Common myeloid progenitor, CD34-positive (primary cell): ENCODE measurements around the gene PIF1.

ENCODE experiments used
- CTCF ChIA-PET: fragments of 350-600 bp; sonication (Branson Sonifier 250); formaldehyde crosslinking; loops from one replicate; lab custom pipeline; 2021; ENCODE audit warnings: antibody characterized with exemption; lab: Charles Lee
- POLR2A ChIA-PET: fragments of 350-600 bp; sonication (Branson Sonifier 250); formaldehyde crosslinking; loops from one replicate; lab custom pipeline; 2021; ENCODE audit warnings: antibody characterized with exemption; lab: Charles Lee
- DNase-seq, 3 donors: peaks; one replicate each; pipeline versions ENCODE4 v3.0.0 to v3.0.0-alpha.2; 2013
- H3K27ac ChIP-seq, 2 experiments: 1 replicate in 1 of 2; 2 replicates in 1 of 2; pipeline ENCODE4 v1.7.0; 2013; ENCODE audit warnings: inconsistent platforms in 2 of 2, low read length in 2 of 2, mild to moderate bottlenecking in 2 of 2, low read depth in 1 of 2, moderate library complexity in 1 of 2; ENCODE audit not compliant: severe bottlenecking in 2 of 2, insufficient read depth in 1 of 2, poor library complexity in 1 of 2
- H3K27me3 ChIP-seq, 5 experiments: replicated peaks in 2 of 5; 1 replicate in 3 of 5; 2 replicates in 2 of 5; pipeline versions ENCODE4 v1.6.1 to v1.7.0; 2013; ENCODE audit warnings: low read length in 4 of 5, mild to moderate bottlenecking in 2 of 5, moderate library complexity in 2 of 5, inconsistent platforms in 1 of 5; ENCODE audit not compliant: insufficient read depth in 5 of 5, control insufficient read depth in 4 of 5
- H3K36me3 ChIP-seq, 4 experiments: 1 replicate in 2 of 4; 2 replicates in 2 of 4; pipeline versions ENCODE4 v1.6.1 to v1.7.0; 2013; ENCODE audit warnings: low read length in 3 of 4, control low read depth in 1 of 4, mild to moderate bottlenecking in 1 of 4; ENCODE audit not compliant: control insufficient read depth in 4 of 4, insufficient read depth in 4 of 4
- H3K4me1 ChIP-seq, 4 experiments: 1 replicate in 3 of 4; 2 replicates in 1 of 4; pipeline versions ENCODE4 v1.6.1 to v1.7.1; 2013; ENCODE audit warnings: low read length in 3 of 4, mild to moderate bottlenecking in 3 of 4, control low read depth in 1 of 4, inconsistent platforms in 1 of 4, moderate library complexity in 1 of 4; ENCODE audit not compliant: control insufficient read depth in 4 of 4, insufficient read depth in 4 of 4; ENCODE audit errors: control extremely low read depth in 1 of 4
- H3K4me3 ChIP-seq, 7 experiments: 1 replicate in 4 of 7; 2 replicates in 3 of 7; pipeline versions ENCODE4 v1.5.1 to v1.7.0; 2013; ENCODE audit warnings: mild to moderate bottlenecking in 7 of 7, low read length in 6 of 7, moderate library complexity in 6 of 7, inconsistent platforms in 2 of 7, low read depth in 2 of 7, control low read depth in 1 of 7; ENCODE audit not compliant: insufficient read depth in 4 of 7, control insufficient read depth in 1 of 7; ENCODE audit errors: extremely low read depth in 1 of 7
- H3K9me3 ChIP-seq, 5 experiments: 1 replicate in 4 of 5; 2 replicates in 1 of 5; pipeline versions ENCODE4 v1.6.1 to v1.7.1; 2013; ENCODE audit warnings: low read length in 4 of 5, mild to moderate bottlenecking in 2 of 5, inconsistent platforms in 1 of 5, low read depth in 1 of 5, moderate library complexity in 1 of 5; ENCODE audit not compliant: control insufficient read depth in 4 of 5, insufficient read depth in 2 of 5; ENCODE audit errors: control extremely low read depth in 1 of 5
- WGBS: methylation state at CpG from one replicate; pipeline ENCODE4 v1.1.5; 2013; ENCODE audit not compliant: insufficient coverage; 5-methylcytosine and 5-hydroxymethylcytosine counted together

The PIF1 gene

GRCh38 chr15:64792282-64792681 lies 33.2 kb downstream of the PIF1 start:
- H3K4me1 ChIP-seq: no peaks in the 10 kb centered on the region
- DNase-seq: no peak
- H3K36me3 ChIP-seq: no peaks in the 10 kb centered on the region
- no peaks in the 10 kb centered on the region for H3K9me3 ChIP-seq
- no CpG with 5 or more reads among the region's 3 CpGs for WGBS
- CTCF ChIA-PET: no interaction called here
- no peak overlapping the region for H3K27ac ChIP-seq
- H3K27me3 ChIP-seq: no peaks in the 10 kb centered on the region
- H3K4me3 ChIP-seq: no peak overlapping the region
- POLR2A ChIA-PET: no interaction called here

GRCh38 chr15:64791401-64791800 lies 34.0 kb downstream of the PIF1 start:
- H3K27ac ChIP-seq: no peak overlapping the region
- ChIA-PET CTCF (interaction anchor here (0.9 kb wide), 1 partner anchor 17 kb away, joined by 3 read pairs; no protein-coding TSS in a partner anchor), POLR2A (no interaction called here)
- H3K9me3 ChIP-seq: no peaks in the 10 kb centered on the region
- WGBS: 52% methylated on average over 4 of the region's 4 CpGs
- H3K4me3 ChIP-seq: no peak overlapping the region
- H3K36me3 ChIP-seq: no peaks in the 10 kb centered on the region
- no peaks in the 10 kb centered on the region for H3K4me1 ChIP-seq
- no peaks in the 10 kb centered on the region for H3K27me3 ChIP-seq
- no peak for DNase-seq

GRCh38 chr15:64783796-64784195 lies 41.7 kb downstream of the PIF1 start:
- peaks cover 0 to 4% (median 1%) of the 10 kb centered on the region in 5 experiments for H3K27me3 ChIP-seq
- ChIA-PET CTCF (interaction anchor here (0.6 to 1.4 kb wide), 4 partner anchors 13 to 60 kb away, joined by 3 to 5 read pairs (median 4); no protein-coding TSS in a partner anchor), POLR2A (interaction anchor here (0.6 to 0.8 kb wide), 2 partner anchors 17 to 49 kb away, joined by 3 read pairs; no protein-coding TSS in a partner anchor)
- 96% methylated on average over 4 of the region's 4 CpGs for WGBS
- H3K4me1 ChIP-seq: no peaks in the 10 kb centered on the region
- DNase-seq: no peak
- H3K4me3 ChIP-seq: no peak overlapping the region
- H3K36me3 ChIP-seq: no peaks in the 10 kb centered on the region
- H3K9me3 ChIP-seq: no peaks in the 10 kb centered on the region
- no peak overlapping the region for H3K27ac ChIP-seq

- ChIA-PET POLR2A (interaction anchor here (1.0 kb wide), 1 partner anchor 34 kb away, joined by 3 read pairs; no protein-coding TSS in a partner anchor), CTCF (interaction anchor here (0.6 to 1.2 kb wide), 3 partner anchors 22 to 35 kb away, joined by 3 read pairs; no protein-coding TSS in a partner anchor)
- Histone ChIP-seq H3K4me1 (no peaks in the 10 kb centered on the region), H3K27ac (no peak overlapping the region), H3K9me3 (no peaks in the 10 kb centered on the region), H3K4me3 (no peak overlapping the region), H3K27me3 (peaks cover 0 to 9% (median 4%) of the 10 kb centered on the region in 5 experiments), H3K36me3 (no peaks in the 10 kb centered on the region)
- WGBS: 89% methylated on average over 4 of the region's 5 CpGs
- DNase-seq: no peak
Measured at GRCh38 chr15:64782751-64783150, 42.7 kb downstream of the PIF1 start.

- Histone ChIP-seq H3K4me1 (peaks cover 0 to 3% (median under 1%) of the 10 kb centered on the region in 4 experiments), H3K36me3 (no peaks in the 10 kb centered on the region), H3K9me3 (no peaks in the 10 kb centered on the region), H3K27me3 (peaks cover 4 to 21% (median 17%) of the 10 kb centered on the region in 5 experiments), H3K4me3 (no peak overlapping the region), H3K27ac (no peak overlapping the region)
- no peak for DNase-seq
- CTCF ChIA-PET: interaction anchor here (1.1 kb wide), 1 partner anchor 50 kb away, joined by 3 read pairs; no protein-coding TSS in a partner anchor
- WGBS: 100% methylated on average over 6 of the region's 6 CpGs
- POLR2A ChIA-PET: no interaction called here
Measured at GRCh38 chr15:64781299-64781698, 44.1 kb downstream of the PIF1 start.

- no peak overlapping the region for H3K4me3 ChIP-seq
- CTCF ChIA-PET: interaction anchor here (0.8 to 1.9 kb wide), 4 partner anchors 14 to 50 kb away, joined by 3 to 8 read pairs (median 3); no protein-coding TSS in a partner anchor
- no peak overlapping the region for H3K27ac ChIP-seq
- H3K4me1 ChIP-seq: peaks cover 0 to 9% (median 5%) of the 10 kb centered on the region in 4 experiments
- peaks cover 4 to 28% (median 19%) of the 10 kb centered on the region in 5 experiments for H3K27me3 ChIP-seq
- H3K36me3 ChIP-seq: no peaks in the 10 kb centered on the region
- no peaks in the 10 kb centered on the region for H3K9me3 ChIP-seq
- POLR2A ChIA-PET: no interaction called here
- 100% methylated on average over 4 of the region's 8 CpGs for WGBS
- DNase-seq: no peak
Measured at GRCh38 chr15:64780600-64781156, 44.8 kb downstream of the PIF1 start.

- peaks cover 0 to 16% (median 10%) of the 10 kb centered on the region in 4 experiments for H3K4me1 ChIP-seq
- H3K9me3 ChIP-seq: no peaks in the 10 kb centered on the region
- no peak for DNase-seq
- no peak overlapping the region for H3K27ac ChIP-seq
- ChIA-PET POLR2A (no interaction called here), CTCF (interaction anchor here (0.8 to 1.9 kb wide), 6 partner anchors 15 to 116 kb away, joined by 3 to 8 read pairs (median 3); no protein-coding TSS in a partner anchor)
- no peaks in the 10 kb centered on the region for H3K36me3 ChIP-seq
- H3K27me3 ChIP-seq: peaks cover 4 to 35% (median 19%) of the 10 kb centered on the region in 5 experiments
- no peak overlapping the region for H3K4me3 ChIP-seq
- WGBS: 80% methylated on average over 1 of the region's 1 CpG
Measured at GRCh38 chr15:64779630-64780029, 45.8 kb downstream of the PIF1 start.
